ENCODE results near the gene ZNF483. TPM values are rescaled to one million over a fixed set of nuclear protein-coding genes. Genes with fewer than 3 reads are reported as not detected.
"Not testable (repeated sequence)": the region's sequence is repeated elsewhere in the genome, so short reads cannot be mapped to it uniquely, and the experiment has no call there.

Gene ZNF483
- total RNA-seq, 1 donor from 2014 or later: 2.7 TPM

GRCh38 chr9:111610149-111610548, 85.2 kb downstream of the ZNF483 start:
- TF ChIP-seq CTCF (IDR thresholded peaks at IDR 0.05): no peak
- no peak for DNase-seq
- CTCF ChIA-PET: no interaction called here
- no peaks in the 10 kb centered on the region for H3K9me3 Mint-ChIP-seq
- peaks cover 39% of the 10 kb centered on the region for H3K27me3 Mint-ChIP-seq
- H3K4me1 Mint-ChIP-seq: no peaks in the 10 kb centered on the region
- ATAC-seq (ENCODE audit: low read depth): no peak
- H3K4me3 Mint-ChIP-seq: no peak overlapping the region
- intact Hi-C loops (cut with micrococcal nuclease): no loop called here
- no peak overlapping the region for H3K27ac Mint-ChIP-seq
- H3K36me3 Mint-ChIP-seq (ENCODE audit: low read depth): no peaks in the 10 kb centered on the region
- POLR2A ChIA-PET: no interaction called here

- Mint-ChIP-seq H3K27ac (no peak overlapping the region), H3K27me3 (peaks cover 40% of the 10 kb centered on the region), H3K36me3 (ENCODE audit: low read depth) (no peaks in the 10 kb centered on the region), H3K9me3 (no peaks in the 10 kb centered on the region), H3K4me1 (no peaks in the 10 kb centered on the region), H3K4me3 (no peak overlapping the region)
- ATAC-seq (ENCODE audit: low read depth): no peak
- intact Hi-C loops (cut with micrococcal nuclease): no loop called here
- ChIA-PET POLR2A (no interaction called here), CTCF (no interaction called here)
- no peak for TF ChIP-seq CTCF (IDR thresholded peaks at IDR 0.05)
- no peak for DNase-seq
Observed at GRCh38 chr9:111610845-111611244, 85.9 kb downstream of the ZNF483 start.

- CTCF ChIA-PET: no interaction called here
- Mint-ChIP-seq H3K36me3 (ENCODE audit: low read depth) (no peaks in the 10 kb centered on the region), H3K27ac (no peak overlapping the region), H3K4me3 (no peak overlapping the region), H3K27me3 (peaks cover 40% of the 10 kb centered on the region), H3K4me1 (no peaks in the 10 kb centered on the region), H3K9me3 (no peaks in the 10 kb centered on the region)
- POLR2A ChIA-PET: no interaction called here
- TF ChIP-seq CTCF (IDR thresholded peaks at IDR 0.05): no peak
- DNase-seq (no peak), ATAC-seq (ENCODE audit: low read depth) (no peak)
- intact Hi-C loops (cut with micrococcal nuclease): no loop called here
Observed at GRCh38 chr9:111613436-111614040, 88.6 kb downstream of the ZNF483 start.

GRCh38 chr9:111615928-111616327, 90.9 kb downstream of the ZNF483 start:
- ChIA-PET CTCF (no interaction called here), POLR2A (interaction anchor here (0.6 kb wide), 1 partner anchor 17 kb away, joined by 3 read pairs; no protein-coding TSS in a partner anchor)
- Mint-ChIP-seq H3K36me3 (ENCODE audit: low read depth) (no peaks in the 10 kb centered on the region), H3K4me1 (no peaks in the 10 kb centered on the region), H3K27me3 (peaks cover 25% of the 10 kb centered on the region), H3K4me3 (no peak overlapping the region), H3K9me3 (no peaks in the 10 kb centered on the region), H3K27ac (no peak overlapping the region)
- ATAC-seq (ENCODE audit: low read depth): no peak
- no peak for TF ChIP-seq CTCF (IDR thresholded peaks at IDR 0.05)
- intact Hi-C loops (cut with micrococcal nuclease): no loop called here
- no peak for DNase-seq

- H3K4me3 Mint-ChIP-seq; CTCF ChIA-PET; POLR2A ChIA-PET; H3K27ac Mint-ChIP-seq; H3K9me3 Mint-ChIP-seq; intact Hi-C loops (cut with micrococcal nuclease); H3K4me1 Mint-ChIP-seq; ATAC-seq (ENCODE audit: low read depth); H3K36me3 Mint-ChIP-seq (ENCODE audit: low read depth); DNase-seq: not testable (repeated sequence)
- H3K27me3 Mint-ChIP-seq: peaks cover 25% of the 10 kb centered on the region
Observed at GRCh38 chr9:111617349-111617748, 92.4 kb downstream of the ZNF483 start.

Measured in activated B cell treated with CpG ODN at 0.5 μM for 24 hours (primary cell).